ENCODE measurements around the gene TMEM25.
"Not testable (repeated sequence)": the region's sequence is repeated elsewhere in the genome, so short reads cannot be mapped to it uniquely, and the experiment has no call there.

TMEM25 gene

DNA sequence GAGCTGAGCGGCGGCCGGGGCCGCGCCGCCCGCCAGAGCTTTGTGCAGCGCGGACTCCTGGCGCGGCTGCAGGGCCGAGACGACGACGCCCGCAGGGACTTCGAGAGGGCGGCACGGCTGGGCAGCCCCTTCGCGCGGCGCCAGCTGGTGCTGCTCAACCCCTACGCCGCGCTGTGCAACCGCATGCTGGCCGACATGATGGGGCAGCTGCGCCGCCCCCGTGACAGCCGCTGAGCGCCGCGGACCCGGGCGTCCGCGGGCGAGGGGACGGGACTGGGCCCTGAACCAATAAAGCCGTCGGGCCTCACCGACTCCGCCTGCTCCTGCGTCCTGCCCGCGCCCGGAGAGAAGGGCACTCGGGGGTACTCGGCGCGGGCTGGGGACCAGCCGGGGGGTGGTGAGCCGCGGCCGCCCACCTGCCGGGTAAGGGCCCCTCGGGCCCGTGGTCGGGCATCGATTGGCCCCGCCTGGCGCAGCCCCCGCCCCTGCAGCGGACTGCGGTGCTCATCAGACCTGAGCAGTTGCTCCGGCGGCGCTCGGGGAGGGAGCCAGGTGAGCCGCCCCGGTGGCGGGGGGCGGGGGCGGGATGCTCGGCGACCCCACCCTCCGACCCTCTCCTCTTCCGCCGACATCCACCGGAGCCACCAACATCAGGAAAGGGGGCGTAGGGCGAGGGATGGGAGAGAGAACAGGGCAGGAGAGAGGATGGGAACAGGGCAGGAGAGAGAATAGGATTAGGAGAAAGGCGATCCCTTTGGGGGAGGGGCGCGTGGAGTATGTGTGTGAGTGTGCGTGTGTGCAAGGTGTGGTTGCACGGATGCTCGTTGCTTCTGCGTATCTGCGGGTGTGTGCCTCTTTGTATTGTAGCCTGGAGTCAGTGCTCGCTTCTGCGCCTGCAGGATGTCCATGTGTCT lies at the start of gene TMEM25:
Gene TMEM25 (plus strand): TSS at position 510 of the 914 bp plus-strand sequence. CDS start 610 bp downstream, outside the sequence.
- FAIRE-seq, result no peak

DNA sequence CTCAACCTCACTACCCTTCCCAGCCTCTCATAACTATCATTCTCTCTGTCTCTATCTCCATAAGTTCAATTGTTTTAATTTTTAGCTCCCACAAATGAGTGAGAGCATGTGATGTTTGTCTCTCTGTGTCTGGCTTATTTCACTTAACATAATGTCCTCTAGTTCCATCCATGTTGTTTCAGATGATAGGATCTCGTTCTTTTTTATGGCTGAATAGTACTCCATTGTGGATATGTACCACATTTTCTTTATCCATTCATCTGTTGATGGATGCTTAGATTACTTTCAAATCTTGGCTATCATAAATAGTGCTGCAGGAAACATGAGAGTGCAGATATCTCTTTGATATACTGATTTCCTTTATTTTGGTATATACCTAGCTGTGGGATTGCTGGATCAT lies 49.8 kb upstream of the TMEM25 start:
- not testable (repeated sequence) for FAIRE-seq

DNA sequence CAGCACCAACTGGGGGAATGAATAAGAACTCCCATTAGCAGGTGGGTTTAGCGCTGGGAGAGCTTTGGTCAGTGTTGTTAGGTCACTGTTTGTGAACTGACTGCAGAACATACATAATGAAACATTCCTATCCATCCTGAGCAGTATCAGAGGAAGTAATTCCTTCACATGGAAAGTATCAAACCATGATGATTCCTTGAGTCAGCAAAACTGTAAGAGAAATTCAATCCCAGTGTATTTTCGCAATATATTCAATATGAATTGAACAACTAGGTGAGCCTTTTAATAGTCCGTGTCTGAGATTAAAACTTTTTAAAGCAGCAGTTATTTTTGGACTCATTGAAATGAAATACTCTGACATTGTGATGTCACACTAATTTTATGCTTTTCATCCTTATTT lies 46.6 kb upstream of the TMEM25 start:
- FAIRE-seq, result no peak

DNA sequence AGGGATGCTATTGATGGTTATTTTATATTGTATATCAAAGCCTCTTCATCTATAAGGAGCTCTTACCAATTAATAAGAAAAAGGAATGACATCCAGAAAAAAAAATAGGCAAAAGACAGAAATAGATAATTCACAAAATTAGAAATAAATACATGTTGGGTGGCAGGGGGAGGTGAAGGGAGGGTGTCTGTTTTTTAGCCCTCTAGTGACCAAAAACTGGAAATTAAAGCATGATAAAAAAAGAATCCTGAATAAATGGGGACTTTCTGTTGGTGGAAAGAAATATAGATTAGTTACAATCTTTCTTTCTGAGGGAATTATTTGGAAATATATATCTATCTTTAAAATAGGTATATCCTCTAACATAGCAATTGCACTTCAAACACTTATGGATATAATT lies 45.7 kb upstream of the TMEM25 start:
- no peak for FAIRE-seq

DNA sequence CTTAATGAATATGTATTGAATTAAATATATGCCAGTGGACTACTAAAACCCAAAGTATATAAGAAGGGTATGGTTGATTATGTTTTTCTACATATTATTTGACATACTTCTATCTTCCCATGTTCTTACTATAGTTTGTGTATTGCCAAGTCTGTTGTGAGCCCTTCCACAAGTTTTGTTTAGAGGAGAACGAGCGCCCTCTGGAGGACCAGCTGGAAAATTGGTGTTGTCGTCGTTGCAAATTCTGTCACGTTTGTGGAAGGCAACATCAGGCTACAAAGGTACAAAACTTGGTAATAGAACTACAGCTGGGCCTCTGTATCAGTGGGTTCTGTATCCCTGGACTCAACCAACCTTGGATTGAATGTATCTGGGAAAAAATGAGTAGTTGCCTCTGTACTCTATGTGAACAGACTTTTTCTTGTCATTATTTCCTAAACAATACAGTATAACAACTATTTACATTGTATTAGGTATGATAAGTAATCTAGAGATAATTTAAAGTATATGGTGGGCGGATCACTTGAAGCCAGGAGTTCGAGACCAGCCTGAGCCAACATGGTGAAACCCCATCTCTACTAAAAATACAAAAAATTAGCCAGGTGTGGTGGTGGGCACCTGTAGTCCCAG lies 42.4 kb upstream of the TMEM25 start:
- peak; percentile 86 for FAIRE-seq

DNA sequence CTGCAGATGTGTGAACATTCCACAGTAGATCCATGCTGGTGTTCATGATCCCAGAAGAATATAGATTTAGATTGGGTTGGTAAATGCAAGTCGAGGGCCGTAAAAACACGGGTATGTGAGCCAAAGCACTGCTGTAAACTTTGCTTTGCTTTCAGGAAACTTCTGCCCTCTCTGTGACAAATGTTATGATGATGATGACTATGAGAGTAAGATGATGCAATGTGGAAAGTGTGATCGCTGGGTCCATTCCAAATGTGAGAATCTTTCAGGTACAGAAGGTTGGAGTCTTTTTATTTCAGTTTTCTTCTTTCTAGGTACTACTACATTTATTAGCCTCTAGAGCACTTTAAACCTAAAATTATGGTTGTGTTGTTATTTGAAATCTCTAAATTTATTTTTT lies 40.0 kb upstream of the TMEM25 start:
- no peak for FAIRE-seq

DNA sequence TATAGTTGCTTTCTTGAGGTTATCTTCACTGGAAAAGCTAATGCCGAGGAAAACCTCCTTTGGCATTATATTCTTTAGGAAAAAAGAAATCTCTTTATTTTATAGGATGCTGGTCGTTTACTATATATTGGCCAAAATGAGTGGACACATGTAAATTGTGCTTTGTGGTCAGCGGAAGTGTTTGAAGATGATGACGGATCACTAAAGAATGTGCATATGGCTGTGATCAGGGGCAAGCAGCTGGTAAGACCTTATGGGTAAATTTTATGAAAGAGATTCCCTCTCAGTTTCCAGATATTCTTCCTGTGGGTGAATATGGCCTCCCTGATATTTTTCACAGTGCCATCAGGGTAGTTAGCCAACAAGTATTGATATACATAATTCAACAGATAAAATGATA lies 33.2 kb upstream of the TMEM25 start:
- FAIRE-seq, result no peak

DNA sequence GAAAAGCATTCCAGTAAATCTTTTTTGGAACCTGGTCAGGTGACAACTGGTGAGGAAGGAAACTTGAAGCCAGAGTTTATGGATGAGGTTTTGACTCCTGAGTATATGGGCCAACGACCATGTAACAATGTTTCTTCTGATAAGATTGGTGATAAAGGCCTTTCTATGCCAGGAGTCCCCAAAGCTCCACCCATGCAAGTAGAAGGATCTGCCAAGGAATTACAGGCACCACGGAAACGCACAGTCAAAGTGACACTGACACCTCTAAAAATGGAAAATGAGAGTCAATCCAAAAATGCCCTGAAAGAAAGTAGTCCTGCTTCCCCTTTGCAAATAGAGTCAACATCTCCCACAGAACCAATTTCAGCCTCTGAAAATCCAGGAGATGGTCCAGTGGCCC lies 27.8 kb upstream of the TMEM25 start:
- FAIRE-seq, result no peak

DNA sequence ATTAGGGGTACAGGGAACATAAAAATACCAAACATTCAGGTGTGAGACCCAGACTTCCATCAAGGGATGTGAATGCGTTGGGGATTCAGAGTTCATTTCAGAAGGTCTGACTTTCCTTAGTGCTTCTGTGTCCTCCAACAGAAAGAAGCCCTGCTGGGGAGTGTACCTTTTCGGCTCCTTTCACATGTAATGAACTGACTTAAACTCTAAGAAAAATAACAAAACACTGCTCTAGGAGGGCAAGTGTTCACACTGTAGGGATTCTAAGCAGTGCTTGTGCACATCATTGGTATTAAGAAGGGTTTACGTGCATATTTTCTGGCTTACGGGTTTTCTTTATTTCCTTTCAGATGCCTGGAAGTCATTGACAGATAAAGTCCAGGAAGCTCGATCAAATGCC lies 19.4 kb upstream of the TMEM25 start:
- no peak for FAIRE-seq

DNA sequence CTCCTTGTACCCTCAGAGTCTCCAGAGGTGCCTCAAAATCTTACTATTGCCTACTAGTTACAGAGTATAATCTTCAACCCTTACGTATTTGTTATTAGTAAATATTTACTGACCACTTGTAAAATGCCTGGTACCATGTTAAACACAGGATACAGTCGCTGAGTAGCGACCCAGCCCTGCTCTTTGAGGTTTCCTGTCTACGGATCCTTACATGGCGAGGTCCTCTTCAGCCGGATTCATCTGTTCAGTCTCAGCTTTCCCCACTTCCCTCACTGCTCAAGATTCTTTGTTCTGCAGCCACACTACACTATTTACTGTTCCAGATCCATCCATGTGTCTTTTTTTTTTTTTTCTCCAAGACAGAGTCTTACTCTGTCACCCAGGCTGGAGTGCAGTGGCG lies 16.9 kb upstream of the TMEM25 start:
- FAIRE-seq, result no peak

DNA sequence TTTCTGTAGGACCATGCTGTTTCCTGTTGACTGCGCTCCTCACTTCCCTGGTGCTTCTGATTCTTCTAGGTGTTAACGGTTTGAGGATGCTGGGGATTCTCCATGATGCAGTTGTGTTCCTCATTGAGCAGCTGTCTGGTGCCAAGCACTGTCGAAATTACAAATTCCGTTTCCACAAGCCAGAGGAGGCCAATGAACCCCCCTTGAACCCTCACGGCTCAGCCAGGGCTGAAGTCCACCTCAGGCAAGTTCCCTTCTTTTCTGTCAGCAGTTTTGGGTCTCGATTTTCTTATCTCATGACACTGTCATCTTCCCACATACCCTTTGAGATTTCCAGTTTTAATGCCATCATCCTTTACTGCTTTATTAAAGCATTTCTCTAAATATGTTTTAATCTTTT lies 11.4 kb upstream of the TMEM25 start:
- no peak for FAIRE-seq

DNA sequence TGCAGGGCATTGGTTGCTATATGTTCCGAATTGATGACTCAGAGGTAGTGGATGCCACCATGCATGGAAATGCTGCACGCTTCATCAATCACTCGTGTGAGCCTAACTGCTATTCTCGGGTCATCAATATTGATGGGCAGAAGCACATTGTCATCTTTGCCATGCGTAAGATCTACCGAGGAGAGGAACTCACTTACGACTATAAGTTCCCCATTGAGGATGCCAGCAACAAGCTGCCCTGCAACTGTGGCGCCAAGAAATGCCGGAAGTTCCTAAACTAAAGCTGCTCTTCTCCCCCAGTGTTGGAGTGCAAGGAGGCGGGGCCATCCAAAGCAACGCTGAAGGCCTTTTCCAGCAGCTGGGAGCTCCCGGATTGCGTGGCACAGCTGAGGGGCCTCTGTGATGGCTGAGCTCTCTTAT lies 9.1 kb upstream of the TMEM25 start:
- no peak for FAIRE-seq

DNA sequence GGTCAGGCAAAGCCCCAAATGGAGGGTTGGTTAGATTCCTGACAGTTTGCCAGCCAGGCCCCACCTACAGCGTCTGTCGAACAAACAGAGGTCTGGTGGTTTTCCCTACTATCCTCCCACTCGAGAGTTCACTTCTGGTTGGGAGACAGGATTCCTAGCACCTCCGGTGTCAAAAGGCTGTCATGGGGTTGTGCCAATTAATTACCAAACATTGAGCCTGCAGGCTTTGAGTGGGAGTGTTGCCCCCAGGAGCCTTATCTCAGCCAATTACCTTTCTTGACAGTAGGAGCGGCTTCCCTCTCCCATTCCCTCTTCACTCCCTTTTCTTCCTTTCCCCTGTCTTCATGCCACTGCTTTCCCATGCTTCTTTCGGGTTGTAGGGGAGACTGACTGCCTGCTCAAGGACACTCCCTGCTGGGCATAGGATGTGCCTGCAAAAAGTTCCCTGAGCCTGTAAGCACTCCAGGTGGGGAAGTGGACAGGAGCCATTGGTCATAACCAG lies 8.4 kb upstream of the TMEM25 start:
- FAIRE-seq, result no peak

DNA sequence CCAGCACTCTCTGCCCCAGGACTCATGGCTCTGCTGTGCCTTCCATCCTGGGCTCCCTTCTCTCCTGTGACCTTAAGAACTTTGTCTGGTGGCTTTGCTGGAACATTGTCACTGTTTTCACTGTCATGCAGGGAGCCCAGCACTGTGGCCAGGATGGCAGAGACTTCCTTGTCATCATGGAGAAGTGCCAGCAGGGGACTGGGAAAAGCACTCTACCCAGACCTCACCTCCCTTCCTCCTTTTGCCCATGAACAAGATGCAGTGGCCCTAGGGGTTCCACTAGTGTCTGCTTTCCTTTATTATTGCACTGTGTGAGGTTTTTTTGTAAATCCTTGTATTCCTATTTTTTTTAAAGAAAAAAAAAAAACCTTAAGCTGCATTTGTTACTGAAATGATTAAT lies 6.6 kb upstream of the TMEM25 start:
- FAIRE-seq, result no peak

DNA sequence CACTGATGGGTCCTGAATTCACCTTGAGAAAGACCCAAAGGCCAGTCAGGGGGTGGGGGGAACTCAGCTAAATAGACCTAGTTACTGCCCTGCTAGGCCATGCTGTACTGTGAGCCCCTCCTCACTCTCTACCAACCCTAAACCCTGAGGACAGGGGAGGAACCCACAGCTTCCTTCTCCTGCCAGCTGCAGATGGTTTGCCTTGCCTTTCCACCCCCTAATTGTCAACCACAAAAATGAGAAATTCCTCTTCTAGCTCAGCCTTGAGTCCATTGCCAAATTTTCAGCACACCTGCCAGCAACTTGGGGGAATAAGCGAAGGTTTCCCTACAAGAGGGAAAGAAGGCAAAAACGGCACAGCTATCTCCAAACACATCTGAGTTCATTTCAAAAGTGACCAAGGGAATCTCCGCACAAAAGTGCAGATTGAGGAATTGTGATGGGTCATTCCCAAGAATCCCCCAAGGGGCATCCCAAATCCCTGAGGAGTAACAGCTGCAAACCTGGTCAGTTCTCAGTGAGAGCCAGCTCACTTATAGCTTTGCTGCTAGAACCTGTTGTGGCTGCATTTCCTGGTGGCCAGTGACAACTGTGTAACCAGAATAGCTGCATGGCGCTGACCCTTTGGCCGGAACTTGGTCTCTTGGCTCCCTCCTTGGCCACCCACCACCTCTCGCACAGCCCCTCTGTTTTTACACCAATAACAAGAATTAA lies 6.1 kb upstream of the TMEM25 start:
- no peak for FAIRE-seq

DNA sequence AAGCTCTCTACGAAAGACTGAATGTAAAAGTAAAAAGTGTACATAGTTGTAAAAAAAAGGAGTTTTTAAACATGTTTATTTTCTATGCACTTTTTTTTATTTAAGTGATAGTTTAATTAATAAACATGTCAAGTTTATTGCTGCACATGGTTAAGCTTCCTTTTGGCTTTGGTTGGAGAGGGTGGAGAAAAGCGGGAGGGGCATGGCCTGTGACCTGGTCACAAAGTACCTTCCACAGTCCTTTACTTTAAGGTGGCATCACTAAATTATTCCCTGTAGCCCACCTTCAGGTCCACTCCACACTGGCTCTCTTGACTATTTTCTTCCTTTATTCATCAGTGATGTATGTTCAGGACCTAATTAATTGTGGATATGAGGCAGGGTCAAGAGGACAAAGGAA lies 4.3 kb upstream of the TMEM25 start:
- no peak for FAIRE-seq

DNA sequence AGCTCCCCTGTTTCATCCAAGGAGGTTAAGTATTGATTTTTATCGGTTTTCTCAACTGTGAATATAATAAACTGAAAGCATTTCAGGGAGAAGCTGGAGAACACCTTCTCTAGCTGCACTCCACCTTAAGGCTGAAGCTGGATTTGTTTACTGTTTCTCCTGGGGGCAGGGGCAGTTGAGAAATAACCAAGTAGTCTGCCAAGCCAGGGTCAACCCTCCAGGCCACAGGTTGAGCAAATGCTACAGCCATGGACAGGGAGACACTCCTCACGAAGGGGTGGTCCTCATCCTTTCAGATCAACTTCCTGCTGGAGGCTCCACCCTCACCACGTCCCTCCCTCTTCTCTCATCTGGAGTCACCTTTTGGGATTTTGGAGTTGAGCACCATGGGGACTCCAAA lies 3.9 kb upstream of the TMEM25 start, which contains the start of gene TTC36:
Gene TTC36 (plus strand): TSS at position 366 of the 400 bp plus-strand sequence. CDS start 21 bp downstream, at position 387.
- FAIRE-seq, result no peak

DNA sequence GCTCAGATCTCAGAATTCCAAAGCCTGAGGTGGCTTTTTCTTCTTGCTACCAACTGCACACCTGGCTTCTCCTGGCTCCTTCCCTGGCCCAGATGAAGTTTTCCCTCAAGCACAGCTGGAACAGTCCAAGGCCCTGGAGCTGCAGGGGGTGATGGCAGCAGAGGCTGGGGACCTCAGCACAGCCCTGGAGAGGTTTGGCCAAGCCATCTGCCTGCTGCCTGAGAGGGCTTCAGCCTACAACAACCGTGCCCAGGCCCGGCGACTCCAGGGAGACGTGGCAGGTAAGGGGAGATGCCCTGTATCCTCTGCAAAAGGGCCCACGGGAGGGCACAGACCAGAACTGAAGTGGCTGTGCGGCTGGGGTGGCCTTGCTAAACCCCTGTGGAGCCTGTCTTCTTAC lies 2.5 kb upstream of the TMEM25 start:
- no peak for FAIRE-seq

DNA sequence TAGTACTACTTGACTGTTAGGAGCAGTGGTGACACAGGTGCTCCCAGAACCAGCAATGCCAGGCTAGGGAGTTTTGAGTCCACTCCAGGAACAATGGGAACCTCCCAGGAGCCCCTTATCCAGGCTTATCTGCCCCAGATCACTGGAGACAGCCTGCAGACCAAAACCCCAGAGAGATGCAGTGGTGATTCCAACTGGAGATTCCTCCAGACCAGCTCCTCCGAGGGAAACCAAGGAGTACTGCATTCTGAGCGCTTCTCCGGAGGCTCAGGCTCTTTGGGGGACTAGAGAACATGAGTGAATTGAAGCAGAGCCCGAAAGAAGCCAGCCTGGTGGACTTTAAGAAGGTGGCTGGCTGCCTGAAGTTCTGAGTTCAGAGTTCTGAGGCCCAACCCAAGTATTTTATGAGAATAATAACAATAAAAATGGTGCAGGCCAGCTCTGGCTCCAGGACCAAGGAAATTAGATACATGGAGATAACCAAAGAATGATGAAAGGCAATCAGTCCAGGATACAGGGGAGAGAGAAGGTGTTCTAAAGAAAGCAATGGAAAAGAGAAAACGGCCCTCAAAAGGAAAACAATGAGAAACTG lies 1.3 kb upstream of the TMEM25 start:
- no peak for FAIRE-seq

DNA sequence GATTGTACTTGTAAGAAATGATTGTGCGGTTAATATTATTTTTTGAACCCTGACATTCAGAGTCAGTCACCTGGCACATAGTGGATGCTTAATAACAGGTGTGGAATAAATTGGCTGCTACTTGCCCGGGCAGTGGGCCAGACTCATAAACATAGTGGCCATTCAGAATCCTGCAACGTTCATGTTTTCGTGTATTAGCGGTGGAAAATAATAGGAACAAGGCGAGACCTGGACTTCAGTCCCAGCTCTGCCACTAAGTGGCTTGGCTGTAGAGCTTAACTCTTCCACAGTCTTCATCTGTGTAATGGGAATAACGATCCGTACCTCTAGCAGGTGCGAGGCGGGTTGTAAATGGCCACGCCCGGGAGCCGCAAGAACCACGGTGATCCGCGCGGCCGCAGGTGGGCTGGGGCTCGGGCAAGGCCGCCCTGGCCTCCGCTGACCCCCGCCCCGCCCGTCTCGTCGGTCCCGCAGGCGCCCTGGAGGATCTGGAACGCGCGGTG lies 761 bp upstream of the TMEM25 start:
- FAIRE-seq, result peak; percentile 24

DNA sequence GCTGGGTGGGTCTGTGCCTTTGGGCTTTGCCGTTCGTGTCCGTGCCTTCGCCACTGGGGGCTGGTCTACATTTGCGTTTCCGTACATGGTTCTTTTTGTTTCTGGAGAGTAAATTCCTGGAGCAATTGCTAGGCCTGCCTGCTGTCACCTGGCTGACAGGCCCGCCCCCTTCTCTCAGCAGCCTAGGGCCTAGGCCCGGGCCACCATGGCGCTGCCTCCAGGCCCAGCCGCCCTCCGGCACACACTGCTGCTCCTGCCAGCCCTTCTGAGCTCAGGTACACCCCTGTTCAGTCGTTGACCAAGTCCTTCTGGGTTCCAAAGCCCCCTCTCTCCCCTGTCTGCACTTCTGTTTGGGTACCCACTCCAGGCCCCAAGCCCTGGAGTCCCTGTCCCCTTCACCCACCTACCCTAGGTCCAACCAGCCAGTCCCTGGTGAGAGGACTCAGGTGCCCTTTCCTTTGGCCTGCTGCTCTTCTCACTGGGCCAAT lies 649 bp downstream of the TMEM25 start:
- no peak for FAIRE-seq

DNA sequence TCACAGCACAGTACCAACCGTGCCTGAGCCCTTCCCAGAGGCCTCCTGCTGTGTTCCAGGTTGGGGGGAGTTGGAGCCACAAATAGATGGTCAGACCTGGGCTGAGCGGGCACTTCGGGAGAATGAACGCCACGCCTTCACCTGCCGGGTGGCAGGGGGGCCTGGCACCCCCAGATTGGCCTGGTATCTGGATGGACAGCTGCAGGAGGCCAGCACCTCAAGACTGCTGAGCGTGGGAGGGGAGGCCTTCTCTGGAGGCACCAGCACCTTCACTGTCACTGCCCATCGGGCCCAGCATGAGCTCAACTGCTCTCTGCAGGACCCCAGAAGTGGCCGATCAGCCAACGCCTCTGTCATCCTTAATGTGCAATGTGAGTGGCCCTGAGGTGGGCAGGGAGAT lies 1.1 kb downstream of the TMEM25 start:
- FAIRE-seq, result no peak

All from islet of Langerhans (tissue), 1 donor.